Heart left ventricle (tissue), 16 donors: ENCODE measurements around the gene SRCIN1. TPM values are rescaled to one million over a fixed set of nuclear protein-coding genes. Genes with fewer than 3 reads are reported as not detected.

ENCODE experiments used
- ATAC-seq, 4 donors: fragments of 200-7000 bp; cut with Tn5 transposase; one replicate each; pipeline ENCODE4 v1.9.1; 2020 to 2022; ENCODE audit warnings: moderate library complexity in 4 of 4, mild to moderate bottlenecking in 3 of 4, moderate number of reproducible peaks in 1 of 4
- DNase-seq, 5 donors: peaks; one replicate each; pipeline ENCODE4 v3.0.0-alpha.2; 2020
- H3K27ac ChIP-seq, 12 donors: fragments of 200-600 bp; sonication (generic) in 4 of 12; one replicate each; pipeline versions ENCODE4 v1.5.0 to v1.8.0; 2016 to 2022; ENCODE audit warnings: mild to moderate bottlenecking in 2 of 12
- H3K27me3 ChIP-seq, 9 donors: fragments of 200-600 bp; sonication (generic) in 2 of 9; one replicate each; pipeline versions ENCODE4 v1.5.1 to v1.8.0; 2016 to 2022; ENCODE audit warnings: mild to moderate bottlenecking in 3 of 9
- H3K36me3 ChIP-seq, 9 donors: fragments of 200-600 bp; sonication (generic) in 2 of 9; one replicate each; pipeline versions ENCODE4 v1.5.0 to v1.8.0; 2018 to 2022; ENCODE audit warnings: mild to moderate bottlenecking in 2 of 9
- H3K4me1 ChIP-seq, 12 donors: fragments of 200-600 bp; sonication (generic) in 4 of 12; one replicate each; pipeline versions ENCODE4 v1.5.0 to v1.8.0; 2016 to 2022; ENCODE audit warnings: mild to moderate bottlenecking in 3 of 12
- H3K4me3 ChIP-seq, 12 donors: fragments of 200-600 bp; sonication (generic) in 4 of 12; one replicate each; pipeline versions ENCODE4 v1.5.0 to v1.8.0; 2017 to 2022; ENCODE audit warnings: mild to moderate bottlenecking in 9 of 12, moderate library complexity in 4 of 12
- H3K9me3 ChIP-seq, 12 donors: fragments of 200-600 bp; sonication (generic) in 4 of 12; one replicate each; pipeline versions ENCODE4 v1.5.0 to v1.8.0; 2016 to 2022; ENCODE audit warnings: mild to moderate bottlenecking in 1 of 12
- POLR2A ChIP-seq, 2 donors: fragments of 450-650 bp; IDR thresholded peaks; one replicate each; pipeline ENCODE4 v1.6.1; 2017; ENCODE audit warnings: antibody characterized with exemption in 2 of 2, mild to moderate bottlenecking in 2 of 2, moderate library complexity in 2 of 2
- WGBS, 4 donors: extraction: QIAGEN DNeasy Blood & Tissue Kit in 2 of 4; methylation state at CpG; one replicate each; pipeline versions ENCODE4 v1.1.5 to v1.1.7; 2013 to 2018; 5-methylcytosine and 5-hydroxymethylcytosine counted together
- intact Hi-C, 10 donors: fragments of 100-400 bp; cut with DNase I; formaldehyde crosslinking; loops; one replicate each; pipeline versions ENCODE4 v1.11.1 to v1.14.2; 2022
- polyA plus RNA-seq, 2 donors: library from polyadenylated mRNA; stranded (reverse); fragments of 200-250 nt; gene quantifications; one replicate each; pipeline ENCODE4 v1.2.3, GENCODE V29; 2013
- total RNA-seq, 9 donors: library from RNA; depleted of rRNA in 2 of 9; stranded (reverse); fragments of >200 nt in 2 of 9; fragmentation: NEBNext Ultra II Directional in 3 of 9; extraction: Animal tissue kit (Norgen Biotek cat#: 25700) in 3 of 9; gene quantifications; one replicate each; pipeline versions ENCODE4 v1.1.0 to v1.2.4, GENCODE V29; 2016 to 2023
- TF ChIP-seq, protein P1 (sequence below), 12 donors: fragments of 200-600 bp; sonication (generic) in 4 of 12; IDR thresholded peaks; one replicate each; pipeline versions ENCODE4 v1.5.0 to v1.8.0; 2018 to 2022; ENCODE audit warnings: antibody characterized with exemption in 12 of 12, mild to moderate bottlenecking in 5 of 12
- donor health status: ischemic (EF 13 %, LVEDD 7.1; RV severe dilation, severe dysfunction).
- donor health status: healthy with polysubstance abuse.
- donor health status: DM: no; HTN: yes; CAD: no.
- donor health status: DM: no; HTN: no; CAD: no.
- donor health status: ischemic (EF 25% LVEDD 6.9; RV normal size, moderate dysfunction).
- donor health status: ischemic (EF 25% LVEDD 5.7; RV mildly dilated, moderate dysfunction).
- donor health status: healthy.
- donor health status: DM: yes; HTN: yes; CAD: no.
- donor health status: ischemic (EF 35%, LVEDD 5.7; RV mildly dilated, moderate dysfunction).
- donor health status: nonischemic (EF 11% LVEDD 7.7; RV severe dilation, severe dysfunction).
- donor health status: DM: yes; HTN: yes; CAD: no.
- donor health status: PGD.
- donor health status: ischemic (EF 29% LVEDD 5.4; RV normal size, mild dysfunction).
- donor health status: nonischemic (EF 23%, LVEDD 6.1; RV moderate dilation, normal function).

Gene SRCIN1
- total and polyA plus RNA-seq, 11 donors = 0.19 to 1.7 (median 0.95) TPM

DNA sequence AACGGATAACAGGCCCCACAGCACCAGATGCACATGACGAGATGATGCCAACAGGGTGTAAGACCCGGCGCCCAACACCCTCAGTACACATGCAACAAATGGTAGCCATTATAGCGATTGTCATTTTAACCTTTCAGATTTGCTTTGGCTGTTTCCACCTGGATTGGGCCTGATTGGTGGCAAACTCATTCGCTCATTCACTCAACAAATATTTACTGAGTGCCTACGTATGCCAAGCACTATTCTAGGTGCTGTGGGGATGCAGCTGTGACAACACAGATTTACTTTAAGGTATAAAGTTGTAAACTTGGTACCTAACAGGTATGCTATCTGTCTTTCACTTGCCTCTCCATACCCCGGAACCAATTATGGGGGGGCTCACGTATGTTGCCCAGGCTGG is 66.8 kb downstream of the SRCIN1 start:
- Histone ChIP-seq H3K27ac (no peak overlapping the region), H3K4me3 (no peak overlapping the region), H3K4me1 (no peaks in the 10 kb centered on the region), H3K27me3 (peaks cover 0 to 43% (median 0%) of the 10 kb centered on the region in 9 donors), H3K9me3 (no peaks in the 10 kb centered on the region), H3K36me3 (no peaks in the 10 kb centered on the region)
- intact Hi-C loops = no loop called here
- DNase-seq (no peak), ATAC-seq (no peak)
- TF ChIP-seq, protein P1, sequence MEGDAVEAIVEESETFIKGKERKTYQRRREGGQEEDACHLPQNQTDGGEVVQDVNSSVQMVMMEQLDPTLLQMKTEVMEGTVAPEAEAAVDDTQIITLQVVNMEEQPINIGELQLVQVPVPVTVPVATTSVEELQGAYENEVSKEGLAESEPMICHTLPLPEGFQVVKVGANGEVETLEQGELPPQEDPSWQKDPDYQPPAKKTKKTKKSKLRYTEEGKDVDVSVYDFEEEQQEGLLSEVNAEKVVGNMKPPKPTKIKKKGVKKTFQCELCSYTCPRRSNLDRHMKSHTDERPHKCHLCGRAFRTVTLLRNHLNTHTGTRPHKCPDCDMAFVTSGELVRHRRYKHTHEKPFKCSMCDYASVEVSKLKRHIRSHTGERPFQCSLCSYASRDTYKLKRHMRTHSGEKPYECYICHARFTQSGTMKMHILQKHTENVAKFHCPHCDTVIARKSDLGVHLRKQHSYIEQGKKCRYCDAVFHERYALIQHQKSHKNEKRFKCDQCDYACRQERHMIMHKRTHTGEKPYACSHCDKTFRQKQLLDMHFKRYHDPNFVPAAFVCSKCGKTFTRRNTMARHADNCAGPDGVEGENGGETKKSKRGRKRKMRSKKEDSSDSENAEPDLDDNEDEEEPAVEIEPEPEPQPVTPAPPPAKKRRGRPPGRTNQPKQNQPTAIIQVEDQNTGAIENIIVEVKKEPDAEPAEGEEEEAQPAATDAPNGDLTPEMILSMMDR (IDR thresholded peaks at IDR 0.05) = no peak
- no peak for TF ChIP-seq POLR2A (IDR thresholded peaks at IDR 0.05)
- 89 to 92% (median 90%) methylated on average over 9 of the region's 9 CpGs for WGBS, 4 donors

DNA sequence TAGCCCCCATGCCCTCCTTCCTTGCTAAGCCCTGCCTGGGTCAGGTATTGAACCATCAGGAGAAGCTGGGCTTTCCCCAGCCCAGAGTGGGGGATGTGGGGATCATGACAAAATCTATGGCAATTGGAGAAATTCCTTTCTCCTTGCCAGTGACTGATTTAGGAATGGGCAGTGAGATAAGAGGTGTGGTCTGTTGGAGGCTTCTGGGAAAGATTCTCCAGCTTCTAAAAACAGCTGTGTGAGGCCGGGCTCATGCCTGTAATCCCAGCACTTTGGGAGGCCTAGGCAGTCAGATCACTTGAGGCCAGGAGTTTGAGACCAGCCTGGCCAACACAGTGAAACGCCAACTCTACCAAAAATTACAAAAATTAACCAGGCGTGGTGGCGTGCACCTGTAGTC is 69.1 kb downstream of the SRCIN1 start:
- ATAC-seq (no peak), DNase-seq (no peak)
- H3K4me1 ChIP-seq = no peaks in the 10 kb centered on the region
- WGBS, 4 donors = 74 to 87% (median 78%) methylated on average over 4 of the region's 4 CpGs
- no peak for TF ChIP-seq POLR2A (IDR thresholded peaks at IDR 0.05)
- TF ChIP-seq, protein P1 (IDR thresholded peaks at IDR 0.05) = no peak
- H3K27me3 ChIP-seq = peaks cover 0 to 47% (median 6%) of the 10 kb centered on the region in 9 donors
- intact Hi-C loops = no loop called here
- no peak overlapping the region for H3K4me3 ChIP-seq
- no peaks in the 10 kb centered on the region for H3K36me3 ChIP-seq
- no peak overlapping the region for H3K27ac ChIP-seq
- H3K9me3 ChIP-seq = no peaks in the 10 kb centered on the region

DNA sequence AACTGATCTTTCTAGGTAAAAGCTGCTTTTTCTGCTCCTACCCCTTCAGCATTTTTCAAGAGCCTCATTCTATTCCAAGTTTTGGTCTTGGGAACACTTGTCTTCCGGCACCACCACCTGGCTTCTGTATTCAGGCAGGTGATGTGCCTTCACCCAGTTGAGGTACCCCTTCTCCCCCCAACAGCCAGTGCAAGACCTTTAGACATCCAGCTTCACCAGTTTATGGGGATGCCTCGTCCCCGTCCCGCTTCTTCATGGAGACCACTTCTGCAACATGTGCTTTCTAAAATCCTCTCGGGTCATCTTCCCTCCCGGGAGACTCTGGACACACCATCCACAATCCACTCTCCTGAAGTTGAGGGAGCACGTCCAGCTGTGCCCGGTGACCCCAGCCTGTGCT is 69.9 kb downstream of the SRCIN1 start:
- DNase-seq = no peak
- intact Hi-C loops = no loop called here
- H3K4me3 ChIP-seq = no peak overlapping the region
- H3K36me3 ChIP-seq = no peaks in the 10 kb centered on the region
- no peaks in the 10 kb centered on the region for H3K4me1 ChIP-seq
- ATAC-seq = no peak
- WGBS, 4 donors = 73 to 83% (median 80%) methylated on average over 8 of the region's 8 CpGs
- peaks cover 0 to 44% (median 6%) of the 10 kb centered on the region in 9 donors for H3K27me3 ChIP-seq
- H3K27ac ChIP-seq = no peak overlapping the region
- no peaks in the 10 kb centered on the region for H3K9me3 ChIP-seq
- TF ChIP-seq POLR2A (IDR thresholded peaks at IDR 0.05) = no peak
- TF ChIP-seq, protein P1 (IDR thresholded peaks at IDR 0.05) = no peak

DNA sequence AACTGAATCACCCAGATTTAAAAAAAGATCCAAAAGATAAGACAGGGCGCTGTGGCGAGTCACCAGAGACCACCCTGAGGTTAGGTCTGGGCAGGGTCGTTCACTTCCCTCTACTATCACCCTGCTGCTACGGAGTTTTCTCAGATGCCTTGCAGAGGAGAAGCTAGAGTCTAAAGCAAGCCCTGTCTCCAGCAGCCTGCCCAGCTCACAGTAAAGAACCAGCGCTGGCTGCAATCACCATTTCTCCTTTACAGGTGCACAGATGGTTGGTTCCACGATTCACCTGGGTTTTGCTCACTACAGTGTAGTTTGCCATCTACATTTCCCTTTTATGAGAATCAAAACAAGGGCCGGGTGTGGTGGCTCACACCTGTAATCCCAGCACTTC is 71.3 kb downstream of the SRCIN1 start:
- ATAC-seq = no peak
- Histone ChIP-seq H3K4me3 (no peak overlapping the region), H3K27me3 (peaks cover 0 to 53% (median 6%) of the 10 kb centered on the region in 9 donors), H3K4me1 (no peaks in the 10 kb centered on the region), H3K36me3 (no peaks in the 10 kb centered on the region), H3K9me3 (no peaks in the 10 kb centered on the region), H3K27ac (no peak overlapping the region)
- DNase-seq = no peak
- intact Hi-C loops = no loop called here
- WGBS, 4 donors = 63 to 77% (median 68%) methylated on average over 7 of the region's 7 CpGs
- no peak for TF ChIP-seq POLR2A (IDR thresholded peaks at IDR 0.05)

DNA sequence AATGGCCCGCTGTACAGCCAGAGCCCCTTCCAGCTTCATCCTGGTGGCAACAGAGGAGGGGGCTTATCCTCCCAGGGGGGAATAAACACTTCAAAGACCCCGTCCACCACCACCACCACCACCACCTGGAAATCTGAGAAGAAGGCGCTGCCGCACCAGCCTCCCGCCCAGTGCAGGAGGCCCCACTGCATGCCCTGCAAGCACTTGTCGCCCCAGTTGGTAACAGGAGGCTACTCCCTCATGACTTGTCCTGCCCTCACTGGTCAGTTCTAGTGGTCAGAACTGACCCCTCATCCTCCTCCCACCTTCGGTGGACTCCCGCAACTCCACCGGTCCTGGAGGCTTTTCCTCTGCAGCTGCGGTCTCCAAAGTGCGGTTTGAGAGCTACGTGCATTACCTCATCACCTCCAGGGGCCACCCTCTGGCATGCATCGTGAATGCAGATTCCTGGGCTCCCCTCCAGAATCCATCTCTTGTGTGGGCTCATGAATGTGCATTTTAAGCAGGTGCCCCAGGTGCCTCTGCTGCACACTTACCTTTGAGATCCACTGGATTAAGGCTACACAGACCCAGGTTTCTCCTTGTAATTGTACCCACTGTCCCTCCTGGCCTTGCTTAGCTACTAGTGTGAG is 71.8 kb downstream of the SRCIN1 start:
- ATAC-seq = peak in 1 of 4 donors; percentile 22
- intact Hi-C loops = no loop called here
- H3K4me1 ChIP-seq = no peaks in the 10 kb centered on the region
- H3K4me3 ChIP-seq = no peak overlapping the region
- no peaks in the 10 kb centered on the region for H3K36me3 ChIP-seq
- no peak for DNase-seq
- TF ChIP-seq POLR2A (IDR thresholded peaks at IDR 0.05) = no peak
- TF ChIP-seq, protein P1 (IDR thresholded peaks at IDR 0.05) = no peak
- H3K27ac ChIP-seq = no peak overlapping the region
- H3K9me3 ChIP-seq = no peaks in the 10 kb centered on the region
- peaks cover 0 to 53% (median 6%) of the 10 kb centered on the region in 9 donors for H3K27me3 ChIP-seq
- WGBS, 4 donors = 69 to 85% (median 79%) methylated on average over 13 of the region's 13 CpGs
